ENCODE results near the gene AHDC1. TPM values are rescaled to one million over a fixed set of nuclear protein-coding genes. Genes with fewer than 3 reads are reported as not detected.
A peak's percentile ranks its signal among the peaks of the same experiment; 100 is the strongest.

AHDC1 gene
- total RNA-seq, 1 experiment from 2014 or later = 49.0 TPM

GRCh38 chr1:27530192-27530591 is 73.8 kb downstream of the AHDC1 start (continued):
- no peak for TF ChIP-seq USF1 (CRISPR knock-in tag; IDR thresholded peaks at IDR 0.05)
- no peak for TF ChIP-seq ZNF512 (CRISPR knock-in tag; IDR thresholded peaks at IDR 0.05; ENCODE audit: borderline replicate concordance)

- no peak for TF ChIP-seq AFF4 (CRISPR knock-in tag; IDR thresholded peaks at IDR 0.05; ENCODE audit: borderline replicate concordance)
- TF ChIP-seq ZNF232 (CRISPR knock-in tag; IDR thresholded peaks at IDR 0.05) = no peak
- TF ChIP-seq TCF7 (CRISPR knock-in tag; IDR thresholded peaks at IDR 0.05; ENCODE audit: low read depth) = no peak
- TF ChIP-seq SOX15 (CRISPR knock-in tag; IDR thresholded peaks at IDR 0.05) = no peak
- TF ChIP-seq CBFB (CRISPR knock-in tag; IDR thresholded peaks at IDR 0.05; ENCODE audit: low read depth) = no peak
- TF ChIP-seq HMGA2 (CRISPR knock-in tag; IDR thresholded peaks at IDR 0.05) = no peak
- no peak for TF ChIP-seq CREM (CRISPR knock-in tag; IDR thresholded peaks at IDR 0.05)
- no peak for TF ChIP-seq SP1 (CRISPR knock-in tag; conservative IDR thresholded peaks at IDR 0.05)
- no peak for TF ChIP-seq ZNF219 (CRISPR knock-in tag; IDR thresholded peaks at IDR 0.05; ENCODE audit: borderline replicate concordance)
- no peak for TF ChIP-seq NFATC4 (CRISPR knock-in tag; IDR thresholded peaks at IDR 0.05)
- TF ChIP-seq ESRRA (CRISPR knock-in tag; IDR thresholded peaks at IDR 0.05; ENCODE audit: borderline replicate concordance) = no peak
- TF ChIP-seq GTF2I (CRISPR knock-in tag; conservative IDR thresholded peaks at IDR 0.05) = no peak
- TF ChIP-seq MYBL2 (CRISPR knock-in tag; IDR thresholded peaks at IDR 0.05) = no peak
- no peak for TF ChIP-seq FOXP4 (CRISPR knock-in tag; IDR thresholded peaks at IDR 0.05)
- TF ChIP-seq ZNF671 (CRISPR knock-in tag; IDR thresholded peaks at IDR 0.05) = no peak
- H3K9me3 Mint-ChIP-seq = no peaks in the 10 kb centered on the region
- DNase-seq (ENCODE audit: low spot score) (no peak), ATAC-seq (no peak)
- H3K4me1 Mint-ChIP-seq = peaks cover 52% of the 10 kb centered on the region
- peak overlapping the region; percentile 31 for H3K4me3 Mint-ChIP-seq
- H3K27me3 Mint-ChIP-seq (ENCODE audit: low read depth) = no peaks in the 10 kb centered on the region; the same call in 1 of the 2 replicates
- ChIA-PET CTCF (interaction anchor here (1.0 to 2.6 kb wide), 5 partner anchors 27 to 233 kb away, joined by 3 to 26 read pairs (median 5); no protein-coding TSS in a partner anchor), POLR2A (interaction anchor here (1.3 kb wide), 1 partner anchor 113 kb away, joined by 3 read pairs; no protein-coding TSS in a partner anchor)
- H3K36me3 Mint-ChIP-seq = no peaks in the 10 kb centered on the region
- H3K27ac Mint-ChIP-seq = peak overlapping the region; percentile 91
Measured at GRCh38 chr1:27529704-27530018, 74.3 kb downstream of the AHDC1 start.

Measured in WTC11 (cell line).